Ishikawa (cell line): ENCODE results near the gene RGS10.

ENCODE experiments used
- CEBPB ChIP-seq: IDR thresholded peaks from 2 replicates; pipeline ENCODE4 v1.6.1; 2012
- CREB1 ChIP-seq: IDR thresholded peaks from 2 replicates; pipeline ENCODE4 v1.6.1; 2012; ENCODE audit warnings: low read depth
- EGR1 ChIP-seq: IDR thresholded peaks from 2 replicates; pipeline ENCODE4 v1.6.1; 2012
- EP300 ChIP-seq: IDR thresholded peaks from 2 replicates; pipeline ENCODE4 v1.6.1; 2012; ENCODE audit warnings: borderline replicate concordance
- FOXM1 ChIP-seq: IDR thresholded peaks from 2 replicates; pipeline ENCODE4 v1.6.1; 2012; ENCODE audit warnings: low read depth, borderline replicate concordance
- NFIC ChIP-seq: IDR thresholded peaks from 2 replicates; pipeline ENCODE4 v1.6.1; 2012
- RAD21 ChIP-seq: IDR thresholded peaks from 2 replicates; pipeline ENCODE4 v1.6.1; 2012; ENCODE audit warnings: low read depth
- REST ChIP-seq: IDR thresholded peaks from 2 replicates; pipeline ENCODE4 v1.6.1; 2012; ENCODE audit warnings: low read depth, mild to moderate bottlenecking
- TAF1 ChIP-seq: IDR thresholded peaks from 2 replicates; pipeline ENCODE4 v1.6.1; 2012; ENCODE audit warnings: low read depth, mild to moderate bottlenecking
- TCF12 ChIP-seq: IDR thresholded peaks from 2 replicates; pipeline ENCODE4 v1.6.1; 2012; ENCODE audit warnings: low read depth
- TEAD4 ChIP-seq: IDR thresholded peaks from 2 replicates; pipeline ENCODE4 v1.6.1; 2012
- YY1 ChIP-seq: IDR thresholded peaks from 2 replicates; pipeline ENCODE4 v1.6.1; 2012; ENCODE audit warnings: low read depth
- ZBTB7A ChIP-seq: IDR thresholded peaks from 2 replicates; pipeline ENCODE4 v1.6.1; 2012; ENCODE audit warnings: low read depth
- TF ChIP-seq, protein P1 (sequence below): IDR thresholded peaks from 2 replicates; pipeline ENCODE4 v1.6.1; 2012
- TF ChIP-seq, protein P2 (sequence below): IDR thresholded peaks from 2 replicates; pipeline ENCODE4 v1.6.1; 2012

Gene RGS10

DNA sequence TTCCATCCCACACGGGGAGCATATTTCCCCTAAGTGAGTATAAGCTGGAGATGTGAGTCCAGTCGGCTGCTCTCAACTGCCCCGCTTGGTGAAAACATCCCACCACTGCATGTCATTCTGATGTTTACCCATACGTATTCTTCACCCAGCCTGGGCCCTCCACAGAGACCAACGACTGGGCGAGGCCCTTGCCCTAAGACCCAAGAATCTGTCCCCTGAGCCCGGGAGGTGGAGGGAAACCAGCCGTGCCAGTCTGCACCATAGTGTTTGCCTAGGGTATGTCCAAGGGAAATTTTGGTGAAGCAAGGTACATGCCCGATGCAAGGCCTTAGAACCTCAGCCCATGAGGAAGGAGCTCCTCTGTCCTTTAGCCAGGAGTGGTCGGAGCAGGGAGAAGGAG lies 67.9 kb downstream of the RGS10 start:
- no peak for TF ChIP-seq EP300
- no peak for TF ChIP-seq TCF12
- TF ChIP-seq YY1 = no peak
- TF ChIP-seq NFIC = no peak
- TF ChIP-seq TEAD4 = no peak
- TF ChIP-seq, protein P1, sequence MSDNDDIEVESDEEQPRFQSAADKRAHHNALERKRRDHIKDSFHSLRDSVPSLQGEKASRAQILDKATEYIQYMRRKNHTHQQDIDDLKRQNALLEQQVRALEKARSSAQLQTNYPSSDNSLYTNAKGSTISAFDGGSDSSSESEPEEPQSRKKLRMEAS = no peak
- TF ChIP-seq, protein P2, sequence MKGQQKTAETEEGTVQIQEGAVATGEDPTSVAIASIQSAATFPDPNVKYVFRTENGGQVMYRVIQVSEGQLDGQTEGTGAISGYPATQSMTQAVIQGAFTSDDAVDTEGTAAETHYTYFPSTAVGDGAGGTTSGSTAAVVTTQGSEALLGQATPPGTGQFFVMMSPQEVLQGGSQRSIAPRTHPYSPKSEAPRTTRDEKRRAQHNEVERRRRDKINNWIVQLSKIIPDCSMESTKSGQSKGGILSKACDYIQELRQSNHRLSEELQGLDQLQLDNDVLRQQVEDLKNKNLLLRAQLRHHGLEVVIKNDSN = no peak
- TF ChIP-seq CEBPB = no peak
- no peak for TF ChIP-seq ZBTB7A
- no peak for TF ChIP-seq RAD21
- no peak for TF ChIP-seq CREB1
- TF ChIP-seq EGR1 = no peak
- no peak for TF ChIP-seq FOXM1
- no peak for TF ChIP-seq TAF1
- no peak for TF ChIP-seq REST

DNA sequence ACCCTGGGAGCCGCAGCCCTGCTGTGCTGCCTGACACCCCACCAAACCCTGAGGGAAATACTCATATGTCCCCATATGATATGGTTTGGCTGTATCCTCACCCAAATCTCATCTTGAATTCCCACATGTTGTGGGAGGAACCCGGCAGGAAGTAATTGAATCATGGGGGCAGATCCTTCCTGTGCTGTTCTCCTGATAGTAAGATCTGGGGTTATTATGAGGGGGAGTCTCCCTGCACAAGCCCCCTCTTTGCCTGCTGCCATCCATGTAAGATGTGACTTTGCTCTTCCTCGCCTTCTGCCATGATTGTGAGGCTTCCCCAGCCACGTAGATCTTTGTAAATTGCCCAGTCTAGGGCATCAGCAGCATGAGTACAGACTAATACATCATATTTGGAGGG lies 68.7 kb downstream of the RGS10 start:
- TF ChIP-seq REST = no peak
- TF ChIP-seq RAD21 = no peak
- TF ChIP-seq FOXM1 = no peak
- no peak for TF ChIP-seq TAF1
- no peak for TF ChIP-seq TCF12
- TF ChIP-seq CREB1 = no peak
- no peak for TF ChIP-seq CEBPB
- TF ChIP-seq NFIC = no peak
- TF ChIP-seq TEAD4 = no peak
- no peak for TF ChIP-seq ZBTB7A
- TF ChIP-seq EGR1 = no peak
- no peak for TF ChIP-seq EP300

- TF ChIP-seq, protein P1 = no peak
- TF ChIP-seq RAD21 = no peak
- no peak for TF ChIP-seq REST
- no peak for TF ChIP-seq TEAD4
- no peak for TF ChIP-seq NFIC
- no peak for TF ChIP-seq EP300
- TF ChIP-seq ZBTB7A = no peak
- no peak for TF ChIP-seq TAF1
- TF ChIP-seq, protein P2 = no peak
- no peak for TF ChIP-seq EGR1
- no peak for TF ChIP-seq YY1
- TF ChIP-seq TCF12 = no peak
- TF ChIP-seq CREB1 = no peak
- TF ChIP-seq FOXM1 = no peak
- no peak for TF ChIP-seq CEBPB
These were observed 71.4 kb downstream of the RGS10 start for GRCh38 chr10:119470920-119471702.

DNA sequence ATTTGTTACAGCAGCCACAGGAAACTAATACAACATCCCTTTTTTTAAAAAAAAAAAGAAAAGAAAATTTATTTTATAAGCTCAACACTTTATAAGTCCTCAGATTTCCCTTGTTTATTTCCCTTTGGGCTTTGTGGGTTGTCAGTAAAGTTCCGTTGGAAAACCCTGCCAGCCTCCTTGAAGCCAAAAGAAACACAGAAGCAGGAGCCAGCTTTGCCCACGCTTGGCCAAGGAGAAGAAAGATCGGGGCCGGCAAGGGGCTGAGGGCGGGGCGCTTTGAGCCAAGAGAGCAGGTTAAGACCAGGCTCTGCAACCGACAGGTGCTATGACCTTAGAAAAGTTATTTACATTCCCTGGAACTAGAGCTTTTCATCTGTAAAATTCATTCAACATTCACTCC lies 72.7 kb downstream of the RGS10 start:
- TF ChIP-seq REST (no peak), TEAD4 (no peak), CREB1 (no peak), CEBPB (no peak), YY1 (no peak)
- TF ChIP-seq, protein P2 = no peak
